Measurements from ENCODE around the gene NEUROD2. TPM values are rescaled to one million over a fixed set of nuclear protein-coding genes. Genes with fewer than 3 reads are reported as not detected.

The NEUROD2 gene
- total and polyA plus RNA-seq, 2 donors (not counting 3 experiments of a cell fraction or from before 2014, with no cell fraction given): not detected

DNA sequence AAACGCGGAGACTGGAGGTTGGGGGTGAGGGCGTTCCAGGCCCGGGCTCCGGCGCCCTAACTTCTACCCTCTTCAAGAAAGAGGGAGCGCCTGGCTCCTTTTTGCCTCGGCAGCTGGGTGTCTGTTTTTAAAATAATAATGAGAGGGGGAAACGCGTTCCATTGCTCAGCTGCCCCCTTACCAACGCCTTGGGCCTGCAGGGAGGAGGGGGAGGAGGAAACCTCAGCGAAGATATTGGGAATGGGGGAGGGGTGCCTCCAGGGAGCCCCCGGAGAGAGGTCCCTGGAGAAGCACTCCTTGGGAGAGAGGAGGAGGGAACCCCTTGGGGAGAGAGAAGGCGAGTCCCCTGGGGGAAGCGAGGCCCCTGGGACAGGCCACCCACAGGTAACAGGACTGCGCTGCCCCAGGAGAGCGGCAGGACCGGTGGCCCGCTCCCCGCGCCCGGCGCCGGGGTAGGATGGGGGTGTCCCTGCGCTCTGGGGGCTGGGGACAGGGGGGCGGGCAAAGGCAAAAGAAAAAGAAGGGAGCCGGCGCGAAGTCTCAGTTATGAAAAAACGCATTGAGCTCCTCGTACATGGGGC is 2.7 kb downstream of the NEUROD2 start:
- intact Hi-C loops (cut with micrococcal nuclease) (no loop called here), dilution Hi-C loops (cut with MboI; ENCODE audit: extremely low pct_ligation_motif_present, low sequenced_read_pairs) (no loop called here)
- Histone ChIP-seq H3K27me3 (ENCODE audit: control insufficient read depth in 2 of 2, insufficient read depth in 2 of 2, low read length in 2 of 2) (peaks cover 79 to 95% of the 10 kb centered on the region in 2 experiments), H3K4me2 (ENCODE audit: insufficient read depth, low read length) (no peak overlapping the region), H4K20me1 (replicated peaks; ENCODE audit: control insufficient read depth, extremely low read depth, insufficient read depth, low read length) (no peaks in the 10 kb centered on the region), H3K4me3 (replicated peaks in 1 of 3; ENCODE audit: insufficient read depth in 1 of 3, low read depth in 1 of 3, low read length in 3 of 3) (no peak overlapping the region), H3K9ac (replicated peaks; ENCODE audit: extremely low read depth, insufficient read depth, low read length) (no peak overlapping the region), H3K27ac (ENCODE audit: insufficient read depth, low read depth, low read length) (no peak overlapping the region), H3K79me2 (ENCODE audit: control insufficient read depth, insufficient read depth, low read length) (no peaks in the 10 kb centered on the region), H3K9me3 (replicated peaks; ENCODE audit: control insufficient read depth, insufficient read depth, low read length) (no peaks in the 10 kb centered on the region), H3K9me1 (replicated peaks; ENCODE audit: control insufficient read depth, extremely low read depth, insufficient read depth, low read length) (no peaks in the 10 kb centered on the region), H3K4me1 (ENCODE audit: control insufficient read depth, extremely low read depth, insufficient read depth, low read length) (no peaks in the 10 kb centered on the region), H3K36me3 (ENCODE audit: control insufficient read depth in 2 of 2, extremely low read depth in 1 of 2, insufficient read depth in 2 of 2, low read length in 2 of 2) (no peaks in the 10 kb centered on the region), H2AFZ (ENCODE audit: low read depth, low read length) (no peak overlapping the region)
- no TSS peak for BruUV-seq (replicated peaks)
- ChIA-PET POLR2A (no interaction called here), CTCF (interaction anchor here (0.9 to 3.0 kb wide), 4 partner anchors 16 to 58 kb away, joined by 3 to 27 read pairs (median 5); no protein-coding TSS in a partner anchor)
- DNase-seq (ENCODE audit: low read depth, low spot score) (no peak), FAIRE-seq (no peak)
- TF ChIP-seq EZH2 (IDR thresholded peaks at IDR 0.05; ENCODE audit: borderline replicate concordance, low read depth, low read length, severe bottlenecking) (no peak), JUN (IDR thresholded peaks at IDR 0.05; ENCODE audit: borderline replicate concordance, insufficient read depth, insufficient read length, low read depth) (no peak), POLR2AphosphoS5 (IDR thresholded peaks at IDR 0.05; ENCODE audit: insufficient read depth, low read depth, low read length) (no peak), MYC (IDR thresholded peaks at IDR 0.05; ENCODE audit: low read depth, low read length) (no peak)
- TF ChIP-seq, protein P1, sequence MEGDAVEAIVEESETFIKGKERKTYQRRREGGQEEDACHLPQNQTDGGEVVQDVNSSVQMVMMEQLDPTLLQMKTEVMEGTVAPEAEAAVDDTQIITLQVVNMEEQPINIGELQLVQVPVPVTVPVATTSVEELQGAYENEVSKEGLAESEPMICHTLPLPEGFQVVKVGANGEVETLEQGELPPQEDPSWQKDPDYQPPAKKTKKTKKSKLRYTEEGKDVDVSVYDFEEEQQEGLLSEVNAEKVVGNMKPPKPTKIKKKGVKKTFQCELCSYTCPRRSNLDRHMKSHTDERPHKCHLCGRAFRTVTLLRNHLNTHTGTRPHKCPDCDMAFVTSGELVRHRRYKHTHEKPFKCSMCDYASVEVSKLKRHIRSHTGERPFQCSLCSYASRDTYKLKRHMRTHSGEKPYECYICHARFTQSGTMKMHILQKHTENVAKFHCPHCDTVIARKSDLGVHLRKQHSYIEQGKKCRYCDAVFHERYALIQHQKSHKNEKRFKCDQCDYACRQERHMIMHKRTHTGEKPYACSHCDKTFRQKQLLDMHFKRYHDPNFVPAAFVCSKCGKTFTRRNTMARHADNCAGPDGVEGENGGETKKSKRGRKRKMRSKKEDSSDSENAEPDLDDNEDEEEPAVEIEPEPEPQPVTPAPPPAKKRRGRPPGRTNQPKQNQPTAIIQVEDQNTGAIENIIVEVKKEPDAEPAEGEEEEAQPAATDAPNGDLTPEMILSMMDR (IDR thresholded peaks at IDR 0.05; ENCODE audit: extremely low read depth in 1 of 2, insufficient read depth in 1 of 2, low read depth in 1 of 2, low read length in 2 of 2): no peak
- TF ChIP-seq, protein P2, sequence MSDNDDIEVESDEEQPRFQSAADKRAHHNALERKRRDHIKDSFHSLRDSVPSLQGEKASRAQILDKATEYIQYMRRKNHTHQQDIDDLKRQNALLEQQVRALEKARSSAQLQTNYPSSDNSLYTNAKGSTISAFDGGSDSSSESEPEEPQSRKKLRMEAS (IDR thresholded peaks at IDR 0.05; ENCODE audit: insufficient read depth, insufficient read length): no peak

Measured in endothelial cell of umbilical vein (primary cell).